Transverse colon (tissue), 4 donors: ENCODE data around the gene UBE4B. TPM values are rescaled to one million over a fixed set of nuclear protein-coding genes. Genes with fewer than 3 reads are reported as not detected.

Experiments
- DNase-seq: peaks from one replicate; pipeline ENCODE4 v3.0.0-alpha.2; 2019
- H3K27ac ChIP-seq, 4 donors: fragments of 200-600 bp; sonication (generic); 2 replicates each; pipeline ENCODE4 v1.5.1; 2016 to 2018; ENCODE audit warnings: inconsistent platforms in 4 of 4
- H3K27me3 ChIP-seq: fragments of 200-600 bp; sonication (generic); 2 replicates; pipeline ENCODE4 v1.5.1; 2017; ENCODE audit warnings: inconsistent platforms
- H3K36me3 ChIP-seq, 4 donors: fragments of 200-600 bp; sonication (generic); 2 replicates each; pipeline ENCODE4 v1.5.1; 2017 to 2019; ENCODE audit warnings: inconsistent platforms in 4 of 4
- H3K4me1 ChIP-seq, 4 donors: fragments of 200-600 bp; sonication (generic); 2 replicates each; pipeline ENCODE4 v1.5.1; 2017 to 2020; ENCODE audit warnings: inconsistent platforms in 4 of 4
- H3K4me3 ChIP-seq, 4 donors: fragments of 200-600 bp; sonication (generic); 1 replicate in 1 of 4; 2 replicates in 3 of 4; pipeline versions ENCODE4 v1.5.1 to v1.6.1; 2017 to 2019; ENCODE audit warnings: inconsistent platforms in 4 of 4
- H3K9me3 ChIP-seq, 2 donors: fragments of 200-600 bp; sonication (generic); 2 replicates each; pipeline ENCODE4 v1.5.1; 2017 to 2019; ENCODE audit warnings: inconsistent platforms in 2 of 2
- CTCF ChIP-seq, 5 experiments: fragments of 200-600 bp in 3 of 5; fragments of 450-650 bp in 2 of 5; sonication (generic) in 3 of 5; IDR thresholded peaks; 1 replicate in 2 of 5; 2 replicates in 3 of 5; pipeline ENCODE4 v1.5.1; 2016 to 2017; ENCODE audit warnings: antibody characterized with exemption in 5 of 5, inconsistent platforms in 3 of 5, mild to moderate bottlenecking in 2 of 5, moderate library complexity in 1 of 5
- EP300 ChIP-seq: sonication (generic); formaldehyde crosslinking; IDR thresholded peaks from one replicate; pipeline ENCODE4 v1.6.1; 2017; ENCODE audit warnings: antibody characterized with exemption, low read depth
- POLR2A ChIP-seq: fragments of 450-650 bp; IDR thresholded peaks from one replicate; pipeline ENCODE4 v1.6.1; 2016; ENCODE audit warnings: antibody characterized with exemption, mild to moderate bottlenecking, moderate library complexity
- POLR2AphosphoS5 ChIP-seq, 3 donors: sonication (generic); formaldehyde crosslinking; IDR thresholded peaks; one replicate each; pipeline ENCODE4 v1.6.1; 2016; ENCODE audit warnings: antibody characterized with exemption in 3 of 3
- WGBS, 2 donors: methylation state at CpG; one replicate each; pipeline ENCODE4 v1.1.5; 2018; ENCODE audit warnings: low coverage in 1 of 2; 5-methylcytosine and 5-hydroxymethylcytosine counted together
- in situ Hi-C, 4 donors: fragments of 200-750 bp; cut with MboI; loops; one replicate each; pipeline versions ENCODE4 v1.15.0 to v1.15.1; 2017; ENCODE audit warnings: low sequenced_read_pairs in 3 of 4, low pct_ligation_motif_present in 1 of 4, low pct_unique_long_range_greater_than_20kb in 1 of 4
- intact Hi-C: fragments of 100-400 bp; cut with DNase I; formaldehyde crosslinking; loops from one replicate; pipeline ENCODE4 v1.15.1; 2023; ENCODE audit warnings: low total_unique reads
- total RNA-seq, 4 donors: library from RNA; depleted of rRNA; stranded (reverse); fragments of >200 nt; gene quantifications; one replicate each; pipeline ENCODE4 v1.1.0, GENCODE V29; 2016

The UBE4B gene
- total RNA-seq: 100 to 1,000 TPM in 1 of 4 donors, 10 to 100 TPM in 3; 35.1 to 145 (median 78.7) TPM

GRCh38 chr1:10032590-10033358, at the start of gene UBE4B:
UBE4B (plus strand) TSS chr1:10032958; CDS start chr1:10033671, 713 bp downstream.
- peak within 1 kb of the TSS; percentile 50 to 98 (median 79) for H3K4me3 ChIP-seq
- peaks cover 0 to 3% (median 0%) of the 10 kb centered on the region in 4 donors for H3K36me3 ChIP-seq
- intact Hi-C loops (no loop called here), in situ Hi-C loops (loop anchor here in 1 of 4 donors (10.0 kb wide), 1 partner anchor 78 kb away; no protein-coding TSS in a partner anchor)
- H3K9me3 ChIP-seq: no peaks in the 10 kb centered on the region
- TF ChIP-seq POLR2AphosphoS5 (IDR thresholded peaks at IDR 0.05): peak; percentile 47 to 72 (median 48)
- peak; percentile 66 for TF ChIP-seq POLR2A
- TF ChIP-seq CTCF (IDR thresholded peaks at IDR 0.05): peak; percentile 80 to 89 (median 85)
- TF ChIP-seq EP300: no peak
- H3K27ac ChIP-seq: peak within 1 kb of the TSS; percentile 95 to 98 (median 95)
- H3K4me1 ChIP-seq: peaks cover 4 to 31% (median 20%) of the 10 kb centered on the region in 4 donors
- 0% methylated on average over 38 of the region's 73 CpGs; no CpG with 5 or more reads in 1 of the 2 donors for WGBS, 2 donors
- peak; percentile 98 for DNase-seq
- H3K27me3 ChIP-seq: no peaks in the 10 kb centered on the region

DNA sequence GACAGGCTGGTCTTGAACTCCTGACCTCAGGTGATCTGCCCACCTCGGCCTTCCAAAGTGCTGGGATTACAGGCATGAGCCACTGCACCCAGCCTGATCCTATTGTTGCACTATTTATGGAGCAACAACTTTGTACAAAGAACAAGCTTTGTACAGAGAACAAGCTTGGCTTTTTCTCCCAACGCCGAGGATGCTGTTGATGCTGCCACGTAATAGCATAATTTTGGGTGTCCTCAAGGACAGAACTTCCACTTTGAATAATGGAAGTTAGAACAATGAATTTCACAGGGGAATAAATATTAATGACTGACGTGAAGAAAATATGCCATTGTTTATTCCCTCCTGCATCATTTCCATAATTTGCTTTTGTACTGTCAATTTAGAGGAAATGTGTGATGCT, 48.5 kb upstream of the UBE4B start:
- whole genome bisulfite sequencing, 2 donors: 85 to 87% methylated on average over 4 to 5 of the region's 5 CpGs
- H3K27me3 ChIP-seq: no peaks in the 10 kb centered on the region
- in situ Hi-C loops (no loop called here), intact Hi-C loops (no loop called here)
- H3K4me1 ChIP-seq: no peaks in the 10 kb centered on the region
- H3K27ac ChIP-seq: no peak overlapping the region
- H3K36me3 ChIP-seq: peaks cover 0 to 26% (median 5%) of the 10 kb centered on the region in 4 donors
- no peak for DNase-seq
- H3K4me3 ChIP-seq: no peak overlapping the region
- TF ChIP-seq POLR2AphosphoS5 (IDR thresholded peaks at IDR 0.05) (no peak), EP300 (no peak), POLR2A (no peak), CTCF (IDR thresholded peaks at IDR 0.05) (no peak)
- H3K9me3 ChIP-seq: no peaks in the 10 kb centered on the region

DNA sequence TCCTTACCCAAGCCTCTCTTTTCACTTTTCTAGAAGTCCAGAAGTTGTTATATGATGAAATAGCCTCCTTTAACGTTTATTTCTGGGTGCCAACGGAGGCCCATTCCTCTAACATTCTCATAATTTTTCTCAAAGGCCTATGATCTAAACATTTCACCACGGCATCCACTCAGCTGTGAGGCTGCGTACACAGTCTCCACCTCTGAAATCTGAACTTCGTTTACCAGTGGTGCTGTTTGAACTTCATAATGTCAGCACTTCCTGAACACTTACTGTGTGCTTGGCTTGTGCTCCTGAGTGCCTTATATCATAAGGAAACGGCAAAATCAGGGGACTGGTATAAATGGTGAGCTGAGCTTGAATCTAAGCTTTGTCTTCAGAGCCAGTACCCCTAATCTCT, 47.8 kb upstream of the UBE4B start:
- no peaks in the 10 kb centered on the region for H3K4me1 ChIP-seq
- H3K27me3 ChIP-seq: no peaks in the 10 kb centered on the region
- intact Hi-C loops: no loop called here
- H3K36me3 ChIP-seq: peaks cover 0 to 26% (median 5%) of the 10 kb centered on the region in 4 donors
- in situ Hi-C loops: no loop called here
- WGBS, 2 donors: 52 to 55% methylated on average over 5 to 6 of the region's 6 CpGs
- no peaks in the 10 kb centered on the region for H3K9me3 ChIP-seq
- no peak overlapping the region for H3K4me3 ChIP-seq
- DNase-seq: no peak
- no peak overlapping the region for H3K27ac ChIP-seq
- TF ChIP-seq CTCF (IDR thresholded peaks at IDR 0.05) (no peak), POLR2AphosphoS5 (IDR thresholded peaks at IDR 0.05) (no peak)

- Histone ChIP-seq H3K4me3 (no peak overlapping the region), H3K36me3 (no peaks in the 10 kb centered on the region), H3K27ac (no peak overlapping the region), H3K4me1 (no peaks in the 10 kb centered on the region), H3K9me3 (no peaks in the 10 kb centered on the region), H3K27me3 (peaks cover 3% of the 10 kb centered on the region)
- intact Hi-C loops: no loop called here
- in situ Hi-C loops: no loop called here
- 92% methylated on average over 5 of the region's 5 CpGs; no CpG with 5 or more reads in 1 of the 2 donors for WGBS, 2 donors
- DNase-seq: no peak
- TF ChIP-seq POLR2A: no peak
- no peak for TF ChIP-seq EP300
- no peak for TF ChIP-seq CTCF (IDR thresholded peaks at IDR 0.05)
- no peak for TF ChIP-seq POLR2AphosphoS5 (IDR thresholded peaks at IDR 0.05)
These were observed 43.0 kb upstream of the UBE4B start for GRCh38 chr1:9989773-9990172.
